Ramos (cell line): Measurements from ENCODE around the gene MBOAT7.

Experiments
- in situ Hi-C: fragments of 300-500 bp; cut with MboI; formaldehyde crosslinking; loops from one replicate; pipeline ENCODE4 v1.14.3; 2022; ENCODE audit warnings: low sequenced_read_pairs; ENCODE audit not compliant: unreplicated experiment

MBOAT7 gene

DNA sequence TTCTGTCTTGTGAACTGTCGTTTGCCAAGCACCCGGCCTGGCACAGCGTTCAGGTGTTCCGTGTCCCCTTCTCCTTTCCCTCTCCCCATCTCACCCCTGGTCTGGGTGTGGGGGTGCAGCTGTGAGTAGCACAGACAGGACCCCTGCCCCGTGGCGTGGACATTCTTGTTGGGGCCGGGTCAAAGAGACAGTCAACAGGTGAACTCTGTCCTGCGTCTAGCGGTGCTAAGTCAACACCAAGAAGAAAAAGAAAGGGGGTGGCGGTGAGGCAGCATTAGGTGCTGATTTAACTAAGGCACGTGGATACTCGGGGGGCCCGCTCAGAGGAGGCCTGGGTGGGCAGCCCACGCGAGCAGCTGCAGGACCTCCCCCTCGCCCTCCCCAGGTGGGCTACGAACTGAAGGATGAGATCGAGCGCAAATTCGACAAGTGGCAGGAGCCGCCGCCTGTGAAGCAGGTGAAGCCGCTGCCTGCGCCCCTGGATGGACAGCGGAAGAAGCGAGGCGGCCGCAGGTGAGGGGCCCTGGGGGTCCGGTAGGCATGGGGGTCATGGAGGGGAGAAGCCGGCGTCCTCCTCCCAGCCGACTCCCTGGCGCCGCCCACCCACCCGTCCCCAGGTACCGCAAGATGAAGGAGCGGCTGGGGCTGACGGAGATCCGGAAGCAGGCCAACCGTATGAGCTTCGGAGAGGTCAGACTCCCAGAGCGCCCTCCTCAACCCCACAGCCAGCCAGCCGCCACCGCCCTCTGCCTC, 61.5 kb downstream of the MBOAT7 start:
- in situ Hi-C loops = no loop called here

- in situ Hi-C loops = no loop called here
These were observed 63.7 kb downstream of the MBOAT7 start for GRCh38 chr19:54125713-54126112.

GRCh38 chr19:54124393-54124792, 65.0 kb downstream of the MBOAT7 start:
- in situ Hi-C loops = no loop called here

GRCh38 chr19:54123682-54124081, 65.7 kb downstream of the MBOAT7 start:
- in situ Hi-C loops = no loop called here
